Spinal cord (tissue), 10 donors: Measurements from ENCODE around the gene TMEFF2. TPM values are rescaled to one million over a fixed set of nuclear protein-coding genes. Genes with fewer than 3 reads are reported as not detected.
"Not testable (repeated sequence)": the region's sequence is repeated elsewhere in the genome, so short reads cannot be mapped to it uniquely, and the experiment has no call there.

Source experiments
- DNase-seq, 6 donors: peaks; one replicate each; pipeline versions ENCODE4 v3.0.0 to v3.0.0-alpha.2; 2013 to 2015; ENCODE audit warnings: low spot score in 6 of 6, low read depth in 4 of 6
- H3K27ac ChIP-seq: one replicate; pipeline ENCODE4 v1.5.1; 2013; ENCODE audit warnings: low read depth, low read length, control low read depth
- H3K27me3 ChIP-seq: one replicate; pipeline ENCODE4 v1.6.1; 2013; ENCODE audit warnings: low read length; ENCODE audit not compliant: control insufficient read depth, insufficient read depth
- H3K36me3 ChIP-seq: one replicate; pipeline ENCODE4 v1.6.1; 2013; ENCODE audit warnings: low read length; ENCODE audit not compliant: control insufficient read depth, insufficient read depth
- H3K4me1 ChIP-seq: one replicate; pipeline ENCODE4 v1.6.1; 2013; ENCODE audit warnings: low read length; ENCODE audit not compliant: control insufficient read depth, insufficient read depth
- H3K4me3 ChIP-seq: one replicate; pipeline ENCODE4 v1.5.1; 2013; ENCODE audit warnings: low read depth, low read length, control low read depth
- H3K9me3 ChIP-seq: one replicate; pipeline ENCODE4 v1.6.1; 2013; ENCODE audit warnings: low read length; ENCODE audit not compliant: control insufficient read depth, insufficient read depth
- WGBS: methylation state at CpG from one replicate; pipeline ENCODE4 v1.1.5; 2013; ENCODE audit warnings: missing lambda C conversion rate; ENCODE audit not compliant: insufficient coverage; 5-methylcytosine and 5-hydroxymethylcytosine counted together
- polyA plus RNA-seq, 2 donors: library from polyadenylated mRNA; unstranded; fragments of 120-200 nt; gene quantifications; one replicate each; pipeline ENCODE4 v1.2.1, GENCODE V29; 2013; ENCODE audit not compliant: insufficient read length in 2 of 2
- total RNA-seq, 2 donors: library from RNA; depleted of rRNA in 1 of 2; stranded (reverse); fragments of 120-200 nt in 1 of 2; fragments of >200 nt in 1 of 2; gene quantifications; one replicate each; pipeline versions ENCODE4 v1.2.3 to v1.2.4, GENCODE V29; 2013 to 2014
- donor health status: healthy.

TMEFF2 gene
- total and polyA plus RNA-seq, 4 donors, result 14.0 to 85.6 (median 61.1) TPM

DNA sequence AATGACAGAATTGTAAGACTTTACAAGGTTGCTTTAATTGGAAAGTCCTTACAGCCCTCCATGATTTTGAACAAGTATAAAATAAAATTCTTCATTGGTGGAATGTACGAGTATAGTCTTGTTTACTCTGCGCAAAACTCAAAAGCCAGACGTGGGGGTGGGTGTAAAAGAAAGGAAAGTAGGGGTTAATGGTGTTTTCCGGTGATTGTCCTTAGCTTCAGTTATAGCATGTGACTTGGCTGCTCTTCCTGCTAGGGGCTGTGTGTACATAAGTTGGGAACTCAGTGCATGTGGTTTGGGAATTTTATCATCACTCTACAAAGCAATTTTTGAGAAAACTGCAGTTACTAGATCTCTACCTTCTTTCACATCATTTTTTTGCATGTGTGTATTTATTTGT is 265.4 kb downstream of the TMEFF2 start:
- no peaks in the 10 kb centered on the region for H3K36me3 ChIP-seq
- H3K27ac ChIP-seq, result no peak overlapping the region
- H3K27me3 ChIP-seq, result no peaks in the 10 kb centered on the region
- H3K4me3 ChIP-seq, result no peak overlapping the region
- WGBS, result 58% methylated on average over 3 of the region's 4 CpGs
- DNase-seq, result no peak
- no peaks in the 10 kb centered on the region for H3K9me3 ChIP-seq
- no peaks in the 10 kb centered on the region for H3K4me1 ChIP-seq

DNA sequence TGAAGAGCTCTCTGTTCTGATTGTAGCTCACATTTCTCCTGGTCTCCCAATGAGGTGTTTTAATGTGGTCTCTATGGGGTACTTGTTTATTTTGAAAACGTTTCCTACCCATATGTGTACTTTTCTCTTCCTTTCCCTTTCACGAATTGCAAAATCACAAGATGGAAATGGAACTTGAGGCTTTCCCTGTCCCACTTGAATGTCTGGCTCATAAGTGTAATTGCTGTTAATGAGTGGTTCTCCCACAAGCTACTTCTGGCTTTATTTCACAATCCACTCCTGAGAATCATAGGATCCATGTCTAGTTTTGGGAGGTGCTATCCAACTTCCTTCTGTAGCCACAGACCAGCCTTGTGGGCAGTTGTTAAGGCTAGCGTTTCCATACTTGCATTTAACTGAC is 266.7 kb downstream of the TMEFF2 start:
- Histone ChIP-seq H3K4me1 (no peaks in the 10 kb centered on the region), H3K36me3 (no peaks in the 10 kb centered on the region), H3K9me3 (no peaks in the 10 kb centered on the region), H3K27me3 (no peaks in the 10 kb centered on the region), H3K27ac (peak overlapping the region; percentile 29), H3K4me3 (no peak overlapping the region)
- WGBS, result no CpG with 5 or more reads among the region's 3 CpGs
- DNase-seq, result peak in 1 of 6 donors; percentile 40

DNA sequence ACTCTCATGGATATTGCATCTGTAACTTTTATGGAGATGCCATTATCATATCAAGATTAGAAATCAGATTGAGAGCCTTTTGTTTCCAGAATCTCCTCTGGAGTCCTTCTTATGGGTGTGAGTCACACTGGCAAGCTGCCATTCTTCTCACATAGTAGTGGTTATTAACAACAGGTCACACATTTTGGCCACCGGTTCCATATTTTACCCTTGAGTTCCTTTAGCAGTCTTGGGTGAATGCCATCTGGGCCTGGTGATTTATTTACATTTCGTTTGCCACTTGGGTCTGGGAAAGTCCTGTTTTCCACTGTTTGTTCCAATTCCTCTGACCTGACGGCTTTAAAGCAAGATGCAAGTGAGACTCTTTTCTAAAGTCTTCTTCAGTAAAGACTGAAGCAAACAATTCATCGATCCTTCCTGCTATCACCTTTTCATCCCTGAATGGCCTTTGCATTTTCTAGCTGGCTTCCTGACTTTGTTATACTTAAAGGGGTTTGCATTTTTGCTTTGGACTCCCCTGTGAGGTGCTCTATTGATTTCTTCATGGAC is 267.3 kb downstream of the TMEFF2 start:
- peak in 2 of 6 donors; percentile 57 to 69 for DNase-seq
- Histone ChIP-seq H3K4me3 (no peak overlapping the region), H3K36me3 (no peaks in the 10 kb centered on the region), H3K4me1 (no peaks in the 10 kb centered on the region), H3K9me3 (no peaks in the 10 kb centered on the region), H3K27me3 (no peaks in the 10 kb centered on the region), H3K27ac (no peak overlapping the region)
- WGBS, result 0% methylated on average over 1 of the region's 4 CpGs

DNA sequence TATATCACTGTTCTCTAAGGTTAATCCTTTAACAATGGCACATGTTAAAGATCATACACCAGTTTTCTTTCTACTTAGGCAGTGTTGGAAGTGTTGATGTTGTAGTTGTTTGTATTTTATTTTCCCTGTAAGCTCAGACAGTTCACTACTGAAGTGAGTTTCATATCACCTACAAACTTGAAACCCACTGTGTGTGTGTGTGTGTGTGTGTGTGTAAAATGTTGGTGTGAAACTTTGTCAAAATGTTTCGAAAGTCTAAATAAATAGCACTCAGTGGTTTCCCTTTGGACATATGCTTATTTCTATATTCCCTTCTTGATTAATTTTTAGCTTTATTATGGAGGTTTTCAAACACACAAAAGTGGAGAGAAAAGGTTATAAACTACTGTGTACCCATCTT is 268.1 kb downstream of the TMEFF2 start:
- no peak for DNase-seq
- Histone ChIP-seq H3K36me3 (no peaks in the 10 kb centered on the region), H3K27ac (no peak overlapping the region), H3K4me3 (no peak overlapping the region), H3K9me3 (no peaks in the 10 kb centered on the region), H3K4me1 (no peaks in the 10 kb centered on the region), H3K27me3 (no peaks in the 10 kb centered on the region)
- no CpG with 5 or more reads among the region's 1 CpG for WGBS

DNA sequence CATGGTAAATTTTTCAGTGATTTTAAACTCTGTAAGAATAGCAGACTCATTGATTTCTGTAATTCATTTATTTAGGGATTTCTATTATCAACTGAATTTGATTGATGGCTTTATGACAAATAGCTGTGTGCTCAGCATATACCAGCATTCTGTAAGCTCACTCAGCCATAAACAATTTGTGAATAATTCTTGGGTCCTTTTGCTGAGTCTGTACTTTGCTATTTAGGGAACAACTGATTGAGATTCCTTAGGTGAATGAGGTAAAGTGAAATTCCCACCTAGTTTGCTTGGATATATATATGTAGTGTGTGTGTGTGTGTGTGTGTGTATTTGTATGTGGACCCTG is 271.1 kb downstream of the TMEFF2 start:
- no peak overlapping the region for H3K27ac ChIP-seq
- no peak overlapping the region for H3K4me3 ChIP-seq
- no peaks in the 10 kb centered on the region for H3K4me1 ChIP-seq
- H3K36me3 ChIP-seq, result no peaks in the 10 kb centered on the region
- H3K9me3 ChIP-seq, result no peaks in the 10 kb centered on the region
- DNase-seq, result no peak
- no peaks in the 10 kb centered on the region for H3K27me3 ChIP-seq

DNA sequence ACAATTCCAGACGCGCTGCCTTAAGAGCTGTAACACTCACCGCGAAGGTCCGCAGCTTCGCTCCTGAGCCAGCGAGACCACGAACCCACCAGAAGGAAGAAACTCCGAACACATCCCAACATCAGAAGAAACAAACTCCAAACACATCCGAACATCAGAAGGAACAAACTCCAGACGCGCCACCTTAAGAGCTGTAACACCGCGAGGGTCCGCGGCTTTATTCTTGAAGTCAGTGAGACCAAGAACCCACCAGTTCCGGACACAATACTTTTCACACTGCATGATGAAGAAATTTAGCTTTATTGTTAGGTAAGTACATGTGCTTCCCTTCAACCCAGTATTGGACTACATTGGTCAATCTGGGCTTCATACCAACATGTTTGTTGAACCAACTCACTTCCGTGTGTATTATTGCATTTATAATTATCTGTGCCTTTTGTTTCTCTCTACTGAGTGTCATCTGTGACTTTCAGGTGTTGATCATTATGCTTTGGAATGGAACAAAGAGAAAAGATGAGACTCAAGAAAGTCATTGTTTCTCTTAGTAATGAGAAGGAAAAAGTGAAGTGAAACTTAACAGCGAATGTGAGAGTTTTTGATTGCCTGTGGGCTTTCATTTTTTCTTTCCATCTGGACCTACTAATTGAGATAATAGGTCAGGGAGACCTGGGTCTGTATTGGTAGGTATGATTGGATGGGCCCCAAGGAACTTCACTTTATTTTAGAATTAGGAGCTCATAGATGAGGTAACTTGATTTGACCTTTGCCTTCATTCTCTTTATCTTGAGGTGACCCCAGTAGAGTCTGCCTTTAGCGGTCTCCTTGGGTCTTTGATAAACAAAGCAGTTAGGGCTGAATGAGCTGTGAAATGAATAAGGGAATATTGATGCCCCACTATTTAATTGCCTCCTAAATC is 271.7 kb downstream of the TMEFF2 start:
- H3K9me3 ChIP-seq, result no peaks in the 10 kb centered on the region
- DNase-seq, result no peak
- peaks cover 5% of the 10 kb centered on the region for H3K4me1 ChIP-seq
- H3K4me3 ChIP-seq, result no peak overlapping the region
- no peak overlapping the region for H3K27ac ChIP-seq
- no peaks in the 10 kb centered on the region for H3K36me3 ChIP-seq
- 96% methylated on average over 5 of the region's 20 CpGs for WGBS
- H3K27me3 ChIP-seq, result no peaks in the 10 kb centered on the region

DNA sequence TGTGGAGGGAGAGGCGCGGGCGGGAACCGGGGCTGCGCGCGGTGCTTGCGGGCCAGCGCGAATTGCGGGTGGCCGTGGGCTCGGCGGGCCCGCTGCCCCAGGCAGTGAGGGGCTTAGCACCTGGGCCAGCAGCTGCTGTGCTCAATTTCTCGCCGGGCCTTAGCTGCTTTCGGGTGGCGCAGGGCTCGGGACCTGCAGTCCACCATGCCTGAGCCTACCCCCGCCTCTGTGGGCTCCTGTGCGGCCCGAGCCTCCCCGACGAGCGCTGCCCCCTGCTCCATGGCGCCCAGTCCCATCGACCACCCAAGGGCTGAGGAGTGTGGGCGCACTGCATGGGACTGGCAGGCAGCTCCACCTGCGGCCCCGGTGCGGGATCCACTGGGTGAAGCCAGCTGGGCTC is 273.1 kb downstream of the TMEFF2 start:
- not testable (repeated sequence) for H3K9me3 ChIP-seq, H3K4me3 ChIP-seq, H3K27me3 ChIP-seq, DNase-seq, H3K27ac ChIP-seq, H3K4me1 ChIP-seq, H3K36me3 ChIP-seq
- 94% methylated on average over 32 of the region's 32 CpGs for WGBS

DNA sequence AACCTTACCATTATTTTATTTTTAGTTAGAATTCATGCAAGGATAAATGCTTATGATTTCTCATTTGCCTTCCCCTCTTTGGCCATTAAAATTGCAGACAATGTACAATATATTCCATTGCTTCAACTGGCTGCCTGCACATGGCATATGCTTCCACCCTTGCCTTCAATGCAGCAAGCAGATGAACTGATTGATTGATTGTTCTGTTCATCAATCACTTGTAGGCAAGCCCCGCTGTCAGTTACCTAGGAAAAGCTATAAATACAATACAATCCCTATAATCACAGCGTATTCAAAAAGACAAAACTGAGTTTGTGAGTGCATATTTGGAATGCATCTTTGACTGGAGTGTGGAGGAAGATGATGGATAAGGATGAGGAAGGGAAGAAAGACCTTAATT is 274.2 kb downstream of the TMEFF2 start:
- WGBS, result no CpG with 5 or more reads among the region's 2 CpGs
- DNase-seq, result no peak
- H3K9me3 ChIP-seq, result no peaks in the 10 kb centered on the region

DNA sequence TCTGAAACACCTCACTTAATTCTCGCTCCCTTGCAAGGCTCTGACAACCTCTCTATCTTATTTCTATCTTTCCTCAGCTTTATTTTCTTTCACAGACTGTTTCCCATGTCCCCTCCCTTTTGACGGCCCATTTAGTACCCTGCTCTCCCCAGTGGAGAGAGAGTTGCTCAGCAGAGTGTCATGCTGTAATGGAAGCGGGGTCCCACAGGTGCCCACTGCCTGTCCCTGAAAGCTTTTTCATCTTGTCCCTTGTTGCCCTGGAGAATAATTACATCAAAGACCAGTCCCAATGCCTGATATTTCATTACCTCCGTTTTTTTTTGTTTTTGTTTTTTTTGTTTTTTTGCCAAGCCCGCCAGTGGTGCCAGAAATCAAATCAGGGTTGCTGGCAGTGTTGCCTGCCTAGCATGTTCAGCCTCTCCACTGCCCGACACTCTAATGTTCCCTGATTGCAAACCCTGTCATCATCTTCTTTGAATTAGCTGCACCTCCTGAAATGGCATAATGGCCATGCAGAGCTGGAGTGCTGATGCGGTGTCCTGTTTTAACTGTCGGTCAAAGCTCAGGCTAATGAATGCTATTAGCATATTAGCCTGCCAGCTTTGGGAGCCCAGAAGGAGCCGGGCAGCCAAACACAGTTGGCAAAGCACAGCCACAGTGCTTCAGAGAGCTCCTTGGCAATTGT is 276.6 kb downstream of the TMEFF2 start:
- no peaks in the 10 kb centered on the region for H3K36me3 ChIP-seq
- WGBS, result 43% methylated on average over 9 of the region's 9 CpGs
- H3K4me1 ChIP-seq, result peaks cover 8% of the 10 kb centered on the region
- peak in 2 of 6 donors; percentile 72 to 83 for DNase-seq
- no peak overlapping the region for H3K27ac ChIP-seq
- no peaks in the 10 kb centered on the region for H3K9me3 ChIP-seq
- no peaks in the 10 kb centered on the region for H3K27me3 ChIP-seq
- no peak overlapping the region for H3K4me3 ChIP-seq

More for the DNA sequence above, 274.2 kb downstream of the TMEFF2 start:
- H3K27me3 ChIP-seq, result no peaks in the 10 kb centered on the region
- no peak overlapping the region for H3K27ac ChIP-seq
- H3K4me1 ChIP-seq, result peaks cover 8% of the 10 kb centered on the region
- no peaks in the 10 kb centered on the region for H3K36me3 ChIP-seq
- no peak overlapping the region for H3K4me3 ChIP-seq
